RWPE2 (cell line): ENCODE measurements around the gene CDH4.

Source experiments
- ATAC-seq: fragments of 200-7000 bp; cut with Tn5 transposase; 3 replicates; pipeline ENCODE4 v1.9.1; 2021; ENCODE audit warnings: low read depth
- DNase-seq: peaks from one replicate; pipeline ENCODE4 v3.0.0-alpha.2; 2020; ENCODE audit warnings: low spot score
- H3K27ac ChIP-seq: fragments of 450-650 bp; 2 replicates; pipeline ENCODE4 v1.5.1; 2017; ENCODE audit warnings: mild to moderate bottlenecking; ENCODE audit not compliant: poor library complexity, severe bottlenecking
- H3K27me3 ChIP-seq: fragments of 250-450 bp; sonication (Bioruptor Pico); 2 replicates; pipeline ENCODE4 v1.5.1; 2021; ENCODE audit warnings: mild to moderate bottlenecking, moderate library complexity; ENCODE audit not compliant: insufficient read depth, poor library complexity, severe bottlenecking
- H3K36me3 ChIP-seq: fragments of 250-450 bp; sonication (Bioruptor Pico); 2 replicates; pipeline ENCODE4 v1.5.1; 2020; ENCODE audit warnings: low read depth, mild to moderate bottlenecking, moderate library complexity
- H3K4me1 ChIP-seq: fragments of 250-450 bp; sonication (Bioruptor Pico); 2 replicates; pipeline ENCODE4 v1.5.1; 2021; ENCODE audit warnings: mild to moderate bottlenecking, moderate library complexity; ENCODE audit not compliant: insufficient read depth, poor library complexity, severe bottlenecking
- H3K4me3 ChIP-seq: fragments of 250-450 bp; sonication (Bioruptor Pico); 2 replicates; pipeline ENCODE4 v1.5.1; 2021; ENCODE audit warnings: mild to moderate bottlenecking, moderate library complexity; ENCODE audit not compliant: severe bottlenecking
- H3K9me3 ChIP-seq: fragments of 250-450 bp; sonication (Bioruptor Pico); 2 replicates; pipeline ENCODE4 v1.5.1; 2021; ENCODE audit warnings: mild to moderate bottlenecking, moderate library complexity; ENCODE audit not compliant: severe bottlenecking
- TF ChIP-seq, protein P1 (sequence below): fragments of 450-650 bp; IDR thresholded peaks from one replicate; pipeline ENCODE4 v1.5.1; 2017; ENCODE audit warnings: mild to moderate bottlenecking, moderate library complexity; ENCODE audit not compliant: poor library complexity, severe bottlenecking

Gene CDH4

DNA sequence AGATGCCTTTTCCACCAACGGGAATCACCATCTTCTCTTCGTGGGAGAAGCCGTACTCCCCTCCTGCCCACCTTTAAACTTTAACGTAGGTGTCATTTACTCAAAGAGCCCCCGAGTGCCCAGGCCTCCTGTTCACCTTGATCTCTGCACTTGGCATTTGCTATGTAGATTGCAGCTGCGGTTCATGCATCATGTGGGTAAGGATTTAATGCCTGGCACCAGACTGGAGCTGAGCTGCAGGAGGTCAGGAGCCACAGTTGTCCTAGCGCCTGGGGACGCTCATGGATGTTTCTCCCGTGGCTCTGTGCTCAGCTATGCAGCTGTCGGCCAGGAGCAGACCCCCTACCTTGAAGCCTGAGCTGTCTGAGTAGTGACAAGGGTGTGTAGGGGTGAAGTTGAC is 133.7 kb downstream of the CDH4 start:
- Histone ChIP-seq H3K36me3 (no peaks in the 10 kb centered on the region), H3K4me3 (no peak overlapping the region), H3K27me3 (no peaks in the 10 kb centered on the region), H3K27ac (no peak overlapping the region), H3K9me3 (no peaks in the 10 kb centered on the region), H3K4me1 (peaks cover 14% of the 10 kb centered on the region)
- no peak for ATAC-seq
- no peak for DNase-seq
- TF ChIP-seq, protein P1, sequence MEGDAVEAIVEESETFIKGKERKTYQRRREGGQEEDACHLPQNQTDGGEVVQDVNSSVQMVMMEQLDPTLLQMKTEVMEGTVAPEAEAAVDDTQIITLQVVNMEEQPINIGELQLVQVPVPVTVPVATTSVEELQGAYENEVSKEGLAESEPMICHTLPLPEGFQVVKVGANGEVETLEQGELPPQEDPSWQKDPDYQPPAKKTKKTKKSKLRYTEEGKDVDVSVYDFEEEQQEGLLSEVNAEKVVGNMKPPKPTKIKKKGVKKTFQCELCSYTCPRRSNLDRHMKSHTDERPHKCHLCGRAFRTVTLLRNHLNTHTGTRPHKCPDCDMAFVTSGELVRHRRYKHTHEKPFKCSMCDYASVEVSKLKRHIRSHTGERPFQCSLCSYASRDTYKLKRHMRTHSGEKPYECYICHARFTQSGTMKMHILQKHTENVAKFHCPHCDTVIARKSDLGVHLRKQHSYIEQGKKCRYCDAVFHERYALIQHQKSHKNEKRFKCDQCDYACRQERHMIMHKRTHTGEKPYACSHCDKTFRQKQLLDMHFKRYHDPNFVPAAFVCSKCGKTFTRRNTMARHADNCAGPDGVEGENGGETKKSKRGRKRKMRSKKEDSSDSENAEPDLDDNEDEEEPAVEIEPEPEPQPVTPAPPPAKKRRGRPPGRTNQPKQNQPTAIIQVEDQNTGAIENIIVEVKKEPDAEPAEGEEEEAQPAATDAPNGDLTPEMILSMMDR, result no peak

DNA sequence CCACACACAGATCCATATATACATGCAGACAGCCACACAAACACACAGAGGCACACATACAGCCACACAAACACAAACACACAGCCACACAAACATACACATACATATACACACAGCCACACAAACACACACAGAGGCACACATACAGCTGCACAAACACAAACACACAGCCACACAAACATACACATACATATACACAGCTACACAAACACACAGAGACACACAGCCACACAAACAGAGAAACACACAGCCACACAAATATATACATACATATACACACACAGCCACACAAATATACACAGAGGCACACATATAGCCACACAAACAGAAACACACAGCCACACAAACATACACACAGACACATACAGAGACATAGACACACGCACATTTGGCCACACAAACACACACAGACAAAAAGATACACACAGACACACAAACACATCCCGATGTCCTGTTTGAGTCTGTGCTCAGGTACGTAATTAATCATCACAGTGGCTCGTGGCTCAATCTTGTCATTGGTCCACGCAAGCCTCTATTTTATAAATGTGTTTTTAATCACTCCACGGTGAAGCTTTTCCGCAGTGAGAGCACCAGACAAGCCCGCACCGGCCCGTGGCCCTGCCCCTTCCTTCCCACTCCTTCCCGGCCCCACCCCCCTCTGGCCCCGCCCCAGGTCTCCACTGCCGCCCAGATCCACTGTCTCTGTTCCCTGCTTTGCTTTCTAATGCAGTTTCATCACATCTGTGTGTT is 135.3 kb downstream of the CDH4 start:
- peak; percentile 96 for ATAC-seq
- Histone ChIP-seq H3K9me3 (no peaks in the 10 kb centered on the region), H3K4me3 (no peak overlapping the region), H3K4me1 (peaks cover 24% of the 10 kb centered on the region), H3K36me3 (no peaks in the 10 kb centered on the region), H3K27ac (peak overlapping the region; percentile 41), H3K27me3 (no peaks in the 10 kb centered on the region)
- peak; percentile 98 for DNase-seq
- TF ChIP-seq, protein P1, result no peak

DNA sequence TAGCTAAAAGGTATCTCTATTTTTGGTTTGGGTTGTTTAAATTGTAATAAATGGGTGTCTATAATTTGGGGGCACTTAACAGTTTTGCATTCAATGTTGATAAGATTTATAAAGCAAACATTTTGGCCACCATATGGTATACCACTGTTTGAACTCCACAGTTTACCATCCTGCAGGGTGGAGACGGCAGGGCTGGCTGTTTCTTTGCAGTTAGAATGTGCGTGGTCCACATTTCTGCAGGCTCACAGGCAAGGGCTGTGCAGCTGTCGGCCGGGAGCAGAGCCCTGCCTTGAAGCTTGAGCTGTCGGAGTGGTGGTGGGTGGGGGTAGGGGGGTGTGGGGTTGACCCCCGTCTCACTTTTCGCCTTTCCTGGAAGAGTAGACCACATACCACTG is 135.9 kb downstream of the CDH4 start:
- Histone ChIP-seq H3K36me3 (no peaks in the 10 kb centered on the region), H3K27ac (peak overlapping the region; percentile 41), H3K9me3 (no peaks in the 10 kb centered on the region), H3K4me3 (no peak overlapping the region), H3K4me1 (peaks cover 24% of the 10 kb centered on the region), H3K27me3 (no peaks in the 10 kb centered on the region)
- TF ChIP-seq, protein P1, result no peak
- ATAC-seq (peak; percentile 2; the same call in 2 of the 3 replicates), DNase-seq (no peak)

DNA sequence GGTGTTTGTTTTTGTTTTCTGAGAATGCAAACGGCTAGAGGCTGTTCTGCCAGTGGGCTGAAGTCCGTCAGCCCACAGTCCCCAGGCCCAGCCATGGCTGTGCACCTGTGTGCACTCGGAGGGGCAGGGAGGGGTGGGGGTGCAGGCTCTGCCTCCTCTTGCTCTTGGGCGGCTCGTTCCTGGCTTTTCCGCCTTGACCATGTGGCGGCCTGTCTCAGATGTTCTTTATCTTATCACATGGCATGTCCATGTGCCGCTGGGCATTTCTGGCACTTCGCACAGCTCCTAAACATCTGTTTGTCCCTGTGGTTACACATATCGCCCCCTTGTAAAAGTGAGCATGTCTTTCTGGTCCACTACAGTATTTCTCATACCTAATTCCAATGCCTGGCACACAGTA is 137.0 kb downstream of the CDH4 start:
- TF ChIP-seq, protein P1, result no peak
- no peak overlapping the region for H3K27ac ChIP-seq
- H3K4me3 ChIP-seq, result no peak overlapping the region
- no peaks in the 10 kb centered on the region for H3K27me3 ChIP-seq
- H3K4me1 ChIP-seq, result peaks cover 24% of the 10 kb centered on the region
- H3K36me3 ChIP-seq, result no peaks in the 10 kb centered on the region
- H3K9me3 ChIP-seq, result no peaks in the 10 kb centered on the region
- DNase-seq, result peak; percentile 80
- no peak for ATAC-seq

DNA sequence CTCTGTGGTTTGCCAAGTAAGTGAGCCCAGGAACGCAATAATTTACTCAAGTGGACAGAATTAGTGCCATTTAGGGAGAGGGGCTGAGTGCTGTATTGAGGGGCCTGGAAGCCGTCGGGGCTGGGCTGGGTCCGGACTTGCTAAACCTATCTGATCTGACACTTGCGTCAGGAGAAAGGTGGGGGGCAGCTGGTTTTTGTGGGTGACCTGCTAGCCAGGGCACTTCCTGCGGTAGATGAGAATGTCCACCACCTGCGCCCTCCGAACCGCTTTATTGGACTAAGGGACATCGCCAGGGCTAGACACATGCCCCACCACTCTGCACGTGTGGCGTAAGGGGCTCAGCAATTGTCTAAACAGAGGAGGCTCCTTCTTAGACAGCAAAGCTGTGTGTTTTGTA is 139.1 kb downstream of the CDH4 start:
- peak overlapping the region; percentile 30 for H3K27ac ChIP-seq
- H3K36me3 ChIP-seq, result no peaks in the 10 kb centered on the region
- H3K27me3 ChIP-seq, result no peaks in the 10 kb centered on the region
- no peaks in the 10 kb centered on the region for H3K9me3 ChIP-seq
- ATAC-seq (no peak), DNase-seq (peak; percentile 78)
- H3K4me3 ChIP-seq, result no peak overlapping the region
- TF ChIP-seq, protein P1, result no peak
- peaks cover 24% of the 10 kb centered on the region for H3K4me1 ChIP-seq
